HepG2 (cell line): ENCODE measurements around the gene ABCC3. TPM values are rescaled to one million over a fixed set of nuclear protein-coding genes. Genes with fewer than 3 reads are reported as not detected.

Source experiments
- ATAD3A ChIP-seq: sonication (generic); formaldehyde crosslinking; IDR thresholded peaks from 2 replicates; pipeline ENCODE4 v1.4.0; 2020; ENCODE audit warnings: missing genetic modification reagents
- ATF5 ChIP-seq: sonication (generic); formaldehyde crosslinking; IDR thresholded peaks from 2 replicates; pipeline ENCODE4 v1.4.0; 2020; ENCODE audit warnings: mild to moderate bottlenecking, low read depth, missing genetic modification reagents
- CBX2 ChIP-seq, 2 experiments: fragments of 200-600 bp in 1 of 2; sonication (generic); formaldehyde crosslinking in 1 of 2; IDR thresholded peaks; 2 replicates each; pipeline versions ENCODE4 v1.7.0 to v1.8.1; 2018 to 2022; ENCODE audit warnings: low read depth in 2 of 2, low read length in 1 of 2, mild to moderate bottlenecking in 1 of 2, missing genetic modification reagents in 1 of 2
- DMAP1 ChIP-seq: IDR thresholded peaks from 2 replicates; pipeline ENCODE4 v1.6.1; 2016
- ELF3 ChIP-seq: IDR thresholded peaks from 2 replicates; pipeline ENCODE4 v1.6.1; 2016; ENCODE audit warnings: missing genetic modification reagents, missing compliant biosample characterization
- ELK4 ChIP-seq: sonication (generic); formaldehyde crosslinking; IDR thresholded peaks from 2 replicates; pipeline ENCODE4 v1.9.0; 2021; ENCODE audit warnings: missing genetic modification reagents, borderline replicate concordance
- FOXK2 ChIP-seq: fragments of 450-650 bp; IDR thresholded peaks from 2 replicates; pipeline ENCODE4 v1.6.1; 2016
- GTF2F1 ChIP-seq: fragments of 150-350 bp; IDR thresholded peaks from 2 replicates; pipeline ENCODE4 v1.6.1; 2014; ENCODE audit warnings: low read length
- HDAC1 ChIP-seq: sonication (generic); formaldehyde crosslinking; IDR thresholded peaks from 2 replicates; pipeline ENCODE4 v1.5.1; 2020; ENCODE audit warnings: mild to moderate bottlenecking, missing genetic modification reagents
- HMGXB4 ChIP-seq, 2 experiments: sonication (generic) in 1 of 2; formaldehyde crosslinking in 1 of 2; IDR thresholded peaks; 2 replicates each; pipeline versions ENCODE4 v1.4.0 to v1.6.1; 2018 to 2020; ENCODE audit warnings: missing genetic modification reagents in 2 of 2, borderline replicate concordance in 1 of 2, low read depth in 1 of 2, mild to moderate bottlenecking in 1 of 2, missing biosample characterization in 1 of 2
- HNRNPK ChIP-seq: fragments of 200-400 bp; formaldehyde crosslinking; IDR thresholded peaks from 2 replicates; pipeline ENCODE4 v1.6.1; 2018; ENCODE audit warnings: low read length, low read depth, moderate library complexity, mild to moderate bottlenecking; ENCODE audit not compliant: poor library complexity, severe bottlenecking
- KDM6A ChIP-seq: IDR thresholded peaks from 2 replicates; pipeline ENCODE4 v1.6.1; 2016; ENCODE audit warnings: low read depth
- MLXIP ChIP-seq: sonication (generic); formaldehyde crosslinking; IDR thresholded peaks from 2 replicates; pipeline ENCODE4 v1.9.0; 2021; ENCODE audit warnings: missing genetic modification reagents, borderline replicate concordance
- NR2F1 ChIP-seq, 2 experiments: fragments of 450-650 bp in 1 of 2; formaldehyde crosslinking in 1 of 2; IDR thresholded peaks; 2 replicates each; pipeline versions ENCODE4 v1.5.0 to v1.6.1; 2016 to 2020; ENCODE audit warnings: mild to moderate bottlenecking in 1 of 2, missing compliant biosample characterization in 1 of 2, missing genetic modification reagents in 1 of 2, moderate library complexity in 1 of 2
- RBAK ChIP-seq: sonication (generic); formaldehyde crosslinking; IDR thresholded peaks from 2 replicates; pipeline ENCODE4 v1.5.1; 2020; ENCODE audit warnings: mild to moderate bottlenecking, missing genetic modification reagents
- SAP130 ChIP-seq: IDR thresholded peaks from 2 replicates; pipeline ENCODE4 v1.6.1; 2016; ENCODE audit warnings: low read depth
- SIX1 ChIP-seq: sonication (generic); formaldehyde crosslinking; IDR thresholded peaks from 2 replicates; pipeline ENCODE4 v1.4.0; 2020; ENCODE audit warnings: missing genetic modification reagents, borderline replicate concordance
- ZFY ChIP-seq: sonication (generic); formaldehyde crosslinking; IDR thresholded peaks from 2 replicates; pipeline ENCODE4 v1.4.0; 2020; ENCODE audit warnings: missing genetic modification reagents
- ZNF232 ChIP-seq: sonication (generic); formaldehyde crosslinking; IDR thresholded peaks from 2 replicates; pipeline ENCODE4 v1.4.0; 2020; ENCODE audit warnings: missing genetic modification reagents, borderline replicate concordance
- ZNF3 ChIP-seq: IDR thresholded peaks from 2 replicates; pipeline ENCODE4 v1.7.0; 2017; ENCODE audit warnings: inconsistent platforms
- ZNF343 ChIP-seq: sonication (generic); formaldehyde crosslinking; IDR thresholded peaks from 2 replicates; pipeline ENCODE4 v1.4.0; 2020; ENCODE audit warnings: mild to moderate bottlenecking, missing genetic modification reagents
- polyA plus RNA-seq, 8 experiments: library from polyadenylated mRNA; depleted of rRNA in 3 of 8; stranded (reverse) in 7 of 8; unstranded in 1 of 8; fragments of >200 nt; fragmentation: Illumina TruSeq in 4 of 8; extraction: Trizol in 4 of 8; gene quantifications; 2 replicates each; pipeline versions ENCODE4 v1.2.1 to v1.2.3, GENCODE V29; 2011 to 2016; ENCODE audit warnings: low read depth in 4 of 8, missing spikeins in 1 of 8, mixed read lengths in 1 of 8; ENCODE audit not compliant: insufficient read depth in 1 of 8
- total RNA-seq, 5 experiments: library from RNA; depleted of rRNA; stranded (reverse); fragments of >200 nt; fragmentation: Illumina TruSeq; extraction: Trizol; gene quantifications; 2 replicates each; pipeline ENCODE4 v1.2.3, GENCODE V29; 2016; ENCODE audit warnings: low read depth in 1 of 5

The ABCC3 gene
- total and polyA plus RNA-seq, 2 of the 13 experiments (the other 11 are each of a cell fraction or from before 2014, with no cell fraction given): 25.2 to 50.7 TPM

GRCh38 chr17:50708050-50709000 is 73.6 kb downstream of the ABCC3 start (continued):
- TF ChIP-seq MLXIP: no peak
- 0 out of 2 replicates have a peak, but pooled peaks have one; percentile 0 for TF ChIP-seq GTF2F1
- TF ChIP-seq NR2F1 (CRISPR knock-in tag; IDR thresholded peaks at IDR 0.05): 0 out of 4 replicates have a peak, but pooled peaks of 1 of the 2 experiments have one; percentile 37
- no peak for TF ChIP-seq HNRNPK
- peak in 1 of 2 experiments; percentile 24; a peak in 1 of 4 replicates for TF ChIP-seq HMGXB4 (CRISPR knock-in tag; IDR thresholded peaks at IDR 0.05; ENCODE audit: borderline replicate concordance in 1 of 2, low read depth in 1 of 2)
- no peak for TF ChIP-seq ATF5
- TF ChIP-seq DMAP1 (CRISPR knock-in tag): no peak
- no peak for TF ChIP-seq RBAK (CRISPR knock-in tag)
- TF ChIP-seq ZNF232 (CRISPR knock-in tag): no peak
- TF ChIP-seq HDAC1 (CRISPR knock-in tag): peak; percentile 5; the same call in 1 of the 2 replicates
- no peak for TF ChIP-seq ELK4 (CRISPR knock-in tag)
- TF ChIP-seq SAP130 (CRISPR knock-in tag): peak; percentile 35
- no peak for TF ChIP-seq FOXK2
- TF ChIP-seq ZNF3 (CRISPR knock-in tag): 0 out of 2 replicates have a peak, but pooled peaks have one; percentile 6
- TF ChIP-seq SIX1 (CRISPR knock-in tag): no peak
- TF ChIP-seq ZNF343 (CRISPR knock-in tag): peak; percentile 1; the same call in 1 of the 2 replicates
- TF ChIP-seq CBX2 (IDR thresholded peaks at IDR 0.05; ENCODE audit: low read depth, low read length): no peak
- TF ChIP-seq CBX2 (CRISPR knock-in tag; IDR thresholded peaks at IDR 0.05; ENCODE audit: low read depth): no peak
- TF ChIP-seq ZFY (CRISPR knock-in tag): 0 out of 2 replicates have a peak, but pooled peaks have one; percentile 37
- TF ChIP-seq KDM6A: no peak
- 0 out of 2 replicates have a peak, but pooled peaks have one; percentile 37 for TF ChIP-seq ELF3 (CRISPR knock-in tag)
- no peak for TF ChIP-seq ATAD3A (CRISPR knock-in tag)
